HepG2 (cell line): ENCODE data around the gene CDKN1C.

ENCODE experiments used
- MEF2D ChIP-seq: sonication (generic); formaldehyde crosslinking; IDR thresholded peaks from 2 replicates; pipeline ENCODE4 v1.5.1; 2020; ENCODE audit warnings: mild to moderate bottlenecking, missing genetic modification reagents
- RAD21 ChIP-seq: fragments of 450-650 bp; formaldehyde crosslinking; IDR thresholded peaks from 2 replicates; pipeline ENCODE4 v1.5.0; 2020; ENCODE audit warnings: mild to moderate bottlenecking
- SETDB1 ChIP-seq: sonication (generic); formaldehyde crosslinking; IDR thresholded peaks from 2 replicates; pipeline ENCODE4 v1.5.1; 2020; ENCODE audit warnings: missing genetic modification reagents, mild to moderate bottlenecking, borderline replicate concordance
- TFAP4 ChIP-seq: sonication (generic); IDR thresholded peaks from 2 replicates; pipeline ENCODE4 v1.6.1; 2016; ENCODE audit warnings: low read depth, borderline replicate concordance
- TFDP2 ChIP-seq: sonication (generic); formaldehyde crosslinking; IDR thresholded peaks from 2 replicates; pipeline ENCODE4 v1.4.0; 2020; ENCODE audit warnings: missing genetic modification reagents
- USF2 ChIP-seq, 2 experiments: sonication (generic) in 1 of 2; formaldehyde crosslinking in 1 of 2; IDR thresholded peaks; 2 replicates each; pipeline versions ENCODE4 v1.5.1 to v1.6.1; 2011 to 2020; ENCODE audit warnings: borderline replicate concordance in 1 of 2, low read depth in 1 of 2, low read length in 1 of 2, mild to moderate bottlenecking in 1 of 2, missing genetic modification reagents in 1 of 2, moderate library complexity in 1 of 2
- ZFX ChIP-seq: sonication (generic); formaldehyde crosslinking; IDR thresholded peaks from 2 replicates; pipeline ENCODE4 v1.4.0; 2020; ENCODE audit warnings: mild to moderate bottlenecking, low read depth, missing genetic modification reagents, moderate library complexity
- ZNF138 ChIP-seq: sonication (generic); formaldehyde crosslinking; IDR thresholded peaks from 2 replicates; pipeline ENCODE4 v1.5.0; 2020; ENCODE audit warnings: mild to moderate bottlenecking, low read depth, missing genetic modification reagents

- TF ChIP-seq MEF2D (CRISPR knock-in tag) (no peak), ZNF138 (CRISPR knock-in tag) (no peak), RAD21 (CRISPR knock-in tag) (no peak), SETDB1 (CRISPR knock-in tag) (no peak), TFAP4 (no peak), USF2 (IDR thresholded peaks at IDR 0.05; ENCODE audit: low read depth, low read length) (no peak), USF2 (CRISPR knock-in tag; IDR thresholded peaks at IDR 0.05; ENCODE audit: borderline replicate concordance) (no peak), ZFX (no peak), TFDP2 (CRISPR knock-in tag) (no peak)
Observed at GRCh38 chr11:2927121-2927800, 41.7 kb upstream of the CDKN1C start.
